K562 (cell line): Measurements from ENCODE around the gene ITPR1. TPM values are rescaled to one million over a fixed set of nuclear protein-coding genes. Genes with fewer than 3 reads are reported as not detected.

ENCODE experiments used
- ATAC-seq: fragments of 200-7000 bp; cut with Tn5 transposase; 3 replicates; pipeline ENCODE4 v1.9.1; 2020; ENCODE audit warnings: moderate library complexity
- BruUV-seq: library from RNA; stranded (reverse); fragments of 400-500 nt; replicated peaks from 2 replicates; lab custom pipeline; 2021; lab: Mats Ljungman, UMichigan
- CTCF ChIA-PET: fragments of 300-600 bp; formaldehyde crosslinking; extraction: SDS; loops from one replicate; lab custom pipeline; 2021; ENCODE audit warnings: low intra/inter-chr PET ratio; lab: Yijun Ruan, JAX
- POLR2A ChIA-PET: fragments of 300-600, 350-650 bp; sonication (Branson Sonifier 250); formaldehyde crosslinking; extraction: SDS; loops from one replicate; lab custom pipeline; 2021; ENCODE audit warnings: antibody characterized with exemption, inconsistent platforms; lab: Yijun Ruan, JAX
- DNase-seq, 4 experiments: peaks; one replicate each; pipeline versions ENCODE4 v3.0.0 to v3.0.0-alpha.2; 2011 to 2018; ENCODE audit warnings: low spot score in 3 of 4, mixed read lengths in 3 of 4; ENCODE audit errors: extremely low read depth in 1 of 4
- FAIRE-seq: peaks from 2 replicates; lab custom pipeline; 2011; peaks lifted over from hg19 to GRCh38; lab: Jason Lieb, UNC
- H2AFZ ChIP-seq: 2 replicates; pipeline ENCODE4 v1.6.0; 2011; ENCODE audit warnings: low read depth, low read length, control low read depth, inconsistent platforms
- H3K27ac ChIP-seq: fragments of 200-600 bp; 3 replicates; pipeline ENCODE4 v1.8.0; 2011; ENCODE audit warnings: low read depth, mild to moderate bottlenecking, control low read depth, inconsistent platforms, low read length, moderate library complexity, mixed read lengths; ENCODE audit errors: extremely low read depth
- H3K27me3 ChIP-seq, 2 experiments: fragments of 300-600 bp in 1 of 2; 2 replicates in 1 of 2; 3 replicates in 1 of 2; pipeline versions ENCODE4 v1.6.0 to v1.8.0; 2011; ENCODE audit warnings: inconsistent platforms in 2 of 2, low read length in 2 of 2, mild to moderate bottlenecking in 1 of 2, mixed read lengths in 1 of 2, moderate library complexity in 1 of 2; ENCODE audit not compliant: control insufficient read depth in 2 of 2, insufficient read depth in 2 of 2
- H3K36me3 ChIP-seq: fragments of 300-600 bp; 3 replicates; pipeline ENCODE4 v1.8.0; 2011; ENCODE audit warnings: mild to moderate bottlenecking, low read length, inconsistent platforms; ENCODE audit not compliant: control insufficient read depth, insufficient read depth
- H3K4me1 ChIP-seq, 2 experiments: fragments of 200-600 bp in 1 of 2; replicated peaks in 1 of 2; 2 replicates in 1 of 2; 3 replicates in 1 of 2; pipeline versions ENCODE4 v1.5.1 to v1.8.0; 2011; ENCODE audit warnings: inconsistent platforms in 2 of 2, low read length in 2 of 2, mild to moderate bottlenecking in 1 of 2, mixed read lengths in 1 of 2, moderate library complexity in 1 of 2; ENCODE audit not compliant: control insufficient read depth in 2 of 2, insufficient read depth in 2 of 2
- H3K4me2 ChIP-seq: 2 replicates; pipeline ENCODE4 v1.6.1; 2011; ENCODE audit warnings: low read length, control low read depth, inconsistent platforms, mixed read lengths; ENCODE audit not compliant: insufficient read depth
- H3K4me3 ChIP-seq: fragments of 200-600 bp; sonication (generic), shearing (Covaris generic); 2 replicates; pipeline ENCODE4 v1.5.1; 2016; ENCODE audit warnings: control low read depth, inconsistent platforms
- H3K79me2 ChIP-seq: fragments of 200-600 bp; 3 replicates; pipeline ENCODE4 v1.8.0; 2011; ENCODE audit warnings: low read length, inconsistent platforms; ENCODE audit not compliant: control insufficient read depth, insufficient read depth
- H3K9ac ChIP-seq, 2 experiments: 2 replicates each; pipeline versions ENCODE4 v1.6.0 to v1.6.1; 2011; ENCODE audit warnings: low read depth in 2 of 2, low read length in 2 of 2, control low read depth in 1 of 2, inconsistent platforms in 1 of 2, mild to moderate bottlenecking in 1 of 2, mixed read lengths in 1 of 2; ENCODE audit not compliant: insufficient read depth in 1 of 2
- H3K9me1 ChIP-seq: one replicate; pipeline ENCODE4 v1.6.0; 2011; ENCODE audit warnings: inconsistent platforms, mild to moderate bottlenecking, low read length, moderate library complexity; ENCODE audit not compliant: control insufficient read depth, insufficient read depth
- H3K9me3 ChIP-seq: replicated peaks from 2 replicates; pipeline ENCODE4 v1.5.1; 2011; ENCODE audit warnings: low read depth, low read length, inconsistent platforms; ENCODE audit not compliant: control insufficient read depth, insufficient read depth
- H4K20me1 ChIP-seq: replicated peaks from 2 replicates; pipeline ENCODE4 v1.6.1; 2011; ENCODE audit warnings: low read length, inconsistent platforms, mixed read lengths; ENCODE audit not compliant: control insufficient read depth, insufficient read depth
- ARHGAP35 ChIP-seq: fragments of 450-650 bp; IDR thresholded peaks from 2 replicates; pipeline ENCODE4 v1.6.1; 2018; ENCODE audit not compliant: partially characterized antibody
- CBX3 ChIP-seq, 2 experiments: IDR thresholded peaks; 1 replicate in 1 of 2; 2 replicates in 1 of 2; pipeline ENCODE4 v1.6.1; 2012; ENCODE audit warnings: inconsistent platforms in 2 of 2, low read length in 2 of 2, borderline replicate concordance in 1 of 2, control low read depth in 1 of 2
- CXXC5 ChIP-seq: fragments of 250-450 bp; sonication (Bioruptor Pico); IDR thresholded peaks from 2 replicates; pipeline ENCODE4 v1.8.0; 2022; ENCODE audit warnings: inconsistent platforms, mild to moderate bottlenecking, moderate library complexity
- EZH2 ChIP-seq: IDR thresholded peaks from 2 replicates; pipeline ENCODE4 v1.6.1; 2012; ENCODE audit warnings: low read depth, mild to moderate bottlenecking, inconsistent platforms, low read length, borderline replicate concordance
- FOS ChIP-seq: IDR thresholded peaks from 3 replicates; pipeline ENCODE4 v1.6.1; 2011; ENCODE audit not compliant: insufficient read length; ENCODE audit errors: extremely low read depth
- FOXJ2 ChIP-seq: fragments of 200-800 bp; sonication (Bioruptor generic); IDR thresholded peaks from 2 replicates; pipeline ENCODE4 v1.6.1; 2016; ENCODE audit warnings: missing genetic modification characterization, missing compliant biosample characterization
- GATAD2A ChIP-seq: fragments of 450-650 bp; IDR thresholded peaks from 2 replicates; pipeline ENCODE4 v1.6.1; 2017
- JUND ChIP-seq, 2 experiments: IDR thresholded peaks; 2 replicates in 1 of 2; 3 replicates in 1 of 2; pipeline ENCODE4 v1.6.1; 2011; ENCODE audit warnings: borderline replicate concordance in 2 of 2, low read depth in 2 of 2, low read length in 2 of 2, improper control_type of control experiment in 1 of 2, missing biosample characterization in 1 of 2, missing genetic modification characterization in 1 of 2, missing genetic modification reagents in 1 of 2
- MCM2 ChIP-seq: fragments of 450-650 bp; IDR thresholded peaks from 2 replicates; pipeline ENCODE4 v1.6.1; 2017; ENCODE audit warnings: low read depth, mild to moderate bottlenecking
- NFIX ChIP-seq: fragments of 250-450 bp; sonication (Bioruptor Pico); IDR thresholded peaks from 2 replicates; pipeline ENCODE4 v1.4.0; 2020; ENCODE audit warnings: low read depth, mild to moderate bottlenecking, moderate library complexity
- PCBP2 ChIP-seq: fragments of 200-400 bp; formaldehyde crosslinking; IDR thresholded peaks from 2 replicates; pipeline ENCODE4 v1.6.1; 2018; ENCODE audit warnings: low read length, low read depth, mild to moderate bottlenecking, moderate library complexity; ENCODE audit not compliant: poor library complexity, severe bottlenecking
- PML ChIP-seq: IDR thresholded peaks from 2 replicates; pipeline ENCODE4 v1.6.1; 2012; ENCODE audit warnings: low read length, inconsistent platforms
- RBM14 ChIP-seq: fragments of 200-400 bp; formaldehyde crosslinking; IDR thresholded peaks from 2 replicates; pipeline ENCODE4 v1.6.1; 2018; ENCODE audit warnings: low read depth, mild to moderate bottlenecking, low read length, moderate library complexity, borderline replicate concordance; ENCODE audit not compliant: insufficient read depth
- RFX7 ChIP-seq: fragments of 250-450 bp; sonication (Bioruptor Pico); IDR thresholded peaks from 2 replicates; pipeline ENCODE4 v1.5.1; 2021; ENCODE audit warnings: mild to moderate bottlenecking
- TAF1 ChIP-seq: IDR thresholded peaks from 2 replicates; pipeline ENCODE4 v1.6.1; 2011; ENCODE audit warnings: mild to moderate bottlenecking, low read length, moderate library complexity; ENCODE audit not compliant: insufficient read depth, control insufficient read depth, severe bottlenecking; ENCODE audit errors: extremely low read depth
- XRCC3 ChIP-seq: fragments of 450-650 bp; IDR thresholded peaks from 2 replicates; pipeline ENCODE4 v1.6.1; 2017; ENCODE audit warnings: mild to moderate bottlenecking, moderate library complexity
- ZFX ChIP-seq: sonication (generic); formaldehyde crosslinking; IDR thresholded peaks from 2 replicates; pipeline ENCODE4 v1.8.0; 2022; ENCODE audit warnings: mild to moderate bottlenecking, missing genetic modification reagents, moderate library complexity
- ZNF184 ChIP-seq: sonication (generic); formaldehyde crosslinking; IDR thresholded peaks from 2 replicates; pipeline ENCODE4 v1.5.0; 2020; ENCODE audit warnings: missing genetic modification reagents
- ZNF75A ChIP-seq: fragments of 450-650 bp; formaldehyde crosslinking; IDR thresholded peaks from 2 replicates; pipeline ENCODE4 v1.4.0; 2020; ENCODE audit warnings: mild to moderate bottlenecking
- WGBS: fragments of 100-300 bp; shearing (Covaris generic); methylation state at CpG from one replicate; pipeline ENCODE4 v1.1.6; 2016; ENCODE audit warnings: low coverage, mixed read lengths; ENCODE audit not compliant: insufficient coverage; ENCODE audit errors: missing lambda C conversion rate; 5-methylcytosine and 5-hydroxymethylcytosine counted together
- in situ Hi-C: fragments of 300-500 bp; cut with MboI; formaldehyde crosslinking; loops from 4 replicates; pipeline ENCODE4 v1.15.0; 2018; ENCODE audit warnings: inconsistent platforms, mixed read lengths
- intact Hi-C: fragments of 100-400 bp; cut with micrococcal nuclease; formaldehyde crosslinking; loops from 2 replicates; pipeline ENCODE4 v1.14.2; 2022
- polyA plus RNA-seq, 8 experiments: library from polyadenylated mRNA; depleted of rRNA in 4 of 8; stranded (reverse) in 5 of 8; unstranded in 3 of 8; fragments of >200 nt; fragmentation: Nextera tagmentation in 2 of 8; fragmentation: Illumina TruSeq in 1 of 8; extraction: Ambion mirVana in 2 of 8; extraction: Trizol in 1 of 8; gene quantifications; 2 replicates each; pipeline versions ENCODE4 v1.2.1 to v1.2.3, GENCODE V29; 2011 to 2014; ENCODE audit warnings: inconsistent platforms in 1 of 8, missing spikeins in 1 of 8
- total RNA-seq, 7 experiments: library from RNA; depleted of rRNA in 6 of 7; stranded (reverse); fragments of >200 nt in 6 of 7; fragmentation: Illumina TruSeq in 2 of 7; extraction: Trizol in 2 of 7; gene quantifications; 2 replicates each; pipeline versions ENCODE4 v1.2.1 to v1.2.3, GENCODE V29; 2011 to 2021; ENCODE audit warnings: low replicate concordance in 1 of 7
- TF ChIP-seq, protein P1 (sequence below): sonication (generic); formaldehyde crosslinking; IDR thresholded peaks from 2 replicates; pipeline ENCODE4 v1.8.0; 2022; ENCODE audit warnings: mild to moderate bottlenecking, missing genetic modification reagents

The ITPR1 gene
- total and polyA plus RNA-seq, 9 of the 15 experiments (the other 6 are each of a cell fraction or from before 2014, with no cell fraction given): 22.4 to 40.0 (median 27.4) TPM

DNA sequence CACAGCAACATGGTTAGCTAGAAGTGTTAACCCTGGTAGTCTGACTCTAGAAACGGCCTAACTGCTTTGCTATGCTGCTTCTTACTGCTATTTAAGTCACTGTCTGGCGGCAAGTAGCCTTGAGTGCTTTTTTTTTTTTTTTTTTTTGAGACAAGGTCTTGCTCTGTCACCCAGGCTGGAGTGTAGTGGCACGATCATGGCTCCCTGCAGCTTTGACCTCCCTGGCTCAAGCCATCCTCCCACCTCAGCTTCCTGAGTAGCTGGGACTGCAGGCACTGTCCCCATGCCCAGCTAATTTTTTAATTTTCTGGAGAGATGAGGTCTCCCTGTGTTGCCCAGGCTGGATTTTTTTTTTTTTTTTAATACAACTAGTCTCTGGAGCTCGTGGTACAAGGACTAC lies 93.2 kb downstream of the ITPR1 start:
- Histone ChIP-seq H3K36me3 (no peaks in the 10 kb centered on the region), H3K9ac (no peak overlapping the region), H3K27ac (no peak overlapping the region), H3K9me1 (no peaks in the 10 kb centered on the region), H2AFZ (no peak overlapping the region), H3K4me1 (peaks cover 0 to 4% of the 10 kb centered on the region in 2 experiments; a peak in 2 of 5 replicates), H3K9me3 (no peaks in the 10 kb centered on the region), H3K4me2 (no peak overlapping the region), H3K4me3 (no peak overlapping the region), H3K27me3 (no peaks in the 10 kb centered on the region), H4K20me1 (no peaks in the 10 kb centered on the region; the same call in 1 of the 2 replicates), H3K79me2 (no peaks in the 10 kb centered on the region)
- no peak for FAIRE-seq
- no peak for DNase-seq
- in situ Hi-C loops: no loop called here
- WGBS: 39% methylated on average over 4 of the region's 4 CpGs
- no peak for ATAC-seq
- intact Hi-C loops: no loop called here
- no peak for TF ChIP-seq MCM2
- no peak for TF ChIP-seq RBM14
- TF ChIP-seq GATAD2A: no peak
- TF ChIP-seq FOXJ2 (tag): no peak
- no peak for TF ChIP-seq TAF1
- no peak for TF ChIP-seq FOS
- no peak for TF ChIP-seq EZH2
- TF ChIP-seq ZNF75A (CRISPR knock-in tag): no peak
- no peak for TF ChIP-seq ARHGAP35
- TF ChIP-seq PML: no peak
- TF ChIP-seq ZFX: no peak
- TF ChIP-seq CBX3 (IDR thresholded peaks at IDR 0.05; ENCODE audit: borderline replicate concordance in 1 of 2, low read length in 2 of 2): no peak
- no peak for TF ChIP-seq XRCC3
- no peak for TF ChIP-seq RFX7 (CRISPR knock-in tag)
- no peak for TF ChIP-seq NFIX
- no peak for TF ChIP-seq PCBP2
- TF ChIP-seq ZNF184 (CRISPR knock-in tag): no peak
- no peak for TF ChIP-seq JUND (IDR thresholded peaks at IDR 0.05; ENCODE audit: borderline replicate concordance, low read depth, low read length)
- TF ChIP-seq JUND (tag; IDR thresholded peaks at IDR 0.05; ENCODE audit: borderline replicate concordance, low read depth, low read length): no peak
- TF ChIP-seq, protein P1, sequence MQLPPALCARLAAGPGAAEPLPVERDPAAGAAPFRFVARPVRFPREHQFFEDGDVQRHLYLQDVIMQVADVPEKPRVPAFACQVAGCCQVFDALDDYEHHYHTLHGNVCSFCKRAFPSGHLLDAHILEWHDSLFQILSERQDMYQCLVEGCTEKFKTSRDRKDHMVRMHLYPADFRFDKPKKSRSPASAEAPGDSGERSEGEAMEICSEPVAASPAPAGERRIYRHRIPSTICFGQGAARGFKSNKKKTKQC (CRISPR knock-in tag): no peak
- TF ChIP-seq CXXC5 (CRISPR knock-in tag): no peak
- ChIA-PET CTCF (no interaction called here), POLR2A (interaction anchor here (1.0 to 1.4 kb wide), 2 partner anchors 23 to 93 kb away, joined by 3 to 4 read pairs; partner anchors contain the start of gene ITPR1)
- BruUV-seq: no TSS peak
